ENCODE results near the gene RING1. TPM values are rescaled to one million over a fixed set of nuclear protein-coding genes. Genes with fewer than 3 reads are reported as not detected.

RING1 gene
- total RNA-seq, 2 donors from 2014 or later, result 31.0 to 31.8 TPM

GRCh38 chr6:33204415-33205190 lies 3.7 kb upstream of the RING1 start, which contains the start of gene HSD17B8:
HSD17B8 (plus strand) TSS chr6:33204655; CDS start chr6:33204669, 14 bp downstream.
- Histone ChIP-seq H3K9me3 (ENCODE audit: control insufficient read depth, low read length) (no peaks in the 10 kb centered on the region), H3K9ac (ENCODE audit: extremely low read depth, low read length, poor library complexity, severe bottlenecking) (peak within 1 kb of the TSS; percentile 70), H3K27ac (ENCODE audit: low read depth, low read length) (peak within 1 kb of the TSS; percentile 90), H3K27me3 (ENCODE audit: control insufficient read depth, insufficient read depth, low read length, poor library complexity, severe bottlenecking) (no peaks in the 10 kb centered on the region), H3K4me1 (ENCODE audit: control insufficient read depth, insufficient read depth, low read length) (peaks cover 11% of the 10 kb centered on the region), H3K36me3 (ENCODE audit: control insufficient read depth, insufficient read depth, low read length) (peaks cover 28% of the 10 kb centered on the region), H3K4me3 (ENCODE audit: low read length) (peak within 1 kb of the TSS; percentile 85)
- Mint-ChIP-seq H3K27me3 (ENCODE audit: insufficient read depth) (peaks cover 23% of the 10 kb centered on the region), H3K9me3 (no peaks in the 10 kb centered on the region), H3K4me1 (peaks cover 31% of the 10 kb centered on the region), H3K27ac (peak within 1 kb of the TSS; percentile 61), H3K36me3 (ENCODE audit: low read depth) (peaks cover 30% of the 10 kb centered on the region), H3K4me3 (peak within 1 kb of the TSS; percentile 96)
- WGBS, 2 experiments (ENCODE audit: insufficient coverage in 1 of 2, insufficient read length in 1 of 2), result 0 to 1% methylated on average over 7 to 48 of the region's 48 CpGs
- TF ChIP-seq, protein P1, sequence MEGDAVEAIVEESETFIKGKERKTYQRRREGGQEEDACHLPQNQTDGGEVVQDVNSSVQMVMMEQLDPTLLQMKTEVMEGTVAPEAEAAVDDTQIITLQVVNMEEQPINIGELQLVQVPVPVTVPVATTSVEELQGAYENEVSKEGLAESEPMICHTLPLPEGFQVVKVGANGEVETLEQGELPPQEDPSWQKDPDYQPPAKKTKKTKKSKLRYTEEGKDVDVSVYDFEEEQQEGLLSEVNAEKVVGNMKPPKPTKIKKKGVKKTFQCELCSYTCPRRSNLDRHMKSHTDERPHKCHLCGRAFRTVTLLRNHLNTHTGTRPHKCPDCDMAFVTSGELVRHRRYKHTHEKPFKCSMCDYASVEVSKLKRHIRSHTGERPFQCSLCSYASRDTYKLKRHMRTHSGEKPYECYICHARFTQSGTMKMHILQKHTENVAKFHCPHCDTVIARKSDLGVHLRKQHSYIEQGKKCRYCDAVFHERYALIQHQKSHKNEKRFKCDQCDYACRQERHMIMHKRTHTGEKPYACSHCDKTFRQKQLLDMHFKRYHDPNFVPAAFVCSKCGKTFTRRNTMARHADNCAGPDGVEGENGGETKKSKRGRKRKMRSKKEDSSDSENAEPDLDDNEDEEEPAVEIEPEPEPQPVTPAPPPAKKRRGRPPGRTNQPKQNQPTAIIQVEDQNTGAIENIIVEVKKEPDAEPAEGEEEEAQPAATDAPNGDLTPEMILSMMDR (conservative IDR thresholded peaks at IDR 0.05), result no peak
- peak; percentile 98 for DNase-seq

- H3K27ac Mint-ChIP-seq, result peak overlapping the region; percentile 49
Measured at GRCh38 chr6:33205191-33206026, 2.9 kb upstream of the RING1 start.

More at GRCh38 chr6:33205191-33206026, 2.9 kb upstream of the RING1 start:
- H3K9me3 ChIP-seq (ENCODE audit: control insufficient read depth, low read length), result no peaks in the 10 kb centered on the region
- Mint-ChIP-seq H3K27me3 (ENCODE audit: insufficient read depth) (peaks cover 23% of the 10 kb centered on the region), H3K4me1 (peaks cover 30% of the 10 kb centered on the region), H3K9me3 (no peaks in the 10 kb centered on the region), H3K36me3 (ENCODE audit: low read depth) (peaks cover 38% of the 10 kb centered on the region), H3K4me3 (peak overlapping the region; percentile 96)
- TF ChIP-seq, protein P1 (conservative IDR thresholded peaks at IDR 0.05), result peak; percentile 50
- WGBS, 2 experiments (ENCODE audit: insufficient coverage in 1 of 2, insufficient read length in 1 of 2), result 27 to 32% methylated on average over 10 to 17 of the region's 17 CpGs
- H3K27me3 ChIP-seq (ENCODE audit: control insufficient read depth, insufficient read depth, low read length, poor library complexity, severe bottlenecking), result no peaks in the 10 kb centered on the region
- H3K9ac ChIP-seq (ENCODE audit: extremely low read depth, low read length, poor library complexity, severe bottlenecking), result peak overlapping the region; percentile 70
- H3K4me3 ChIP-seq (ENCODE audit: low read length), result peak overlapping the region; percentile 85
- peaks cover 36% of the 10 kb centered on the region for H3K36me3 ChIP-seq (ENCODE audit: control insufficient read depth, insufficient read depth, low read length)
- H3K27ac ChIP-seq (ENCODE audit: low read depth, low read length), result peak overlapping the region; percentile 90
- peak; percentile 77 for DNase-seq
- H3K4me1 ChIP-seq (ENCODE audit: control insufficient read depth, insufficient read depth, low read length), result peaks cover 11% of the 10 kb centered on the region
